GM12865 (cell line): ENCODE measurements around the gene GNA14.

Source experiments
- DNase-seq: peaks from one replicate; pipeline ENCODE4 v3.0.0; 2010; ENCODE audit warnings: low read depth
- H3K4me3 ChIP-seq: 2 replicates; pipeline ENCODE4 v1.5.1; 2011; ENCODE audit warnings: mild to moderate bottlenecking, low read depth, low read length, control low read depth
- TF ChIP-seq, protein P1 (sequence below): IDR thresholded peaks from 2 replicates; pipeline ENCODE4 v1.5.1; 2011; ENCODE audit warnings: low read length, control low read depth, low read depth, inconsistent platforms; ENCODE audit not compliant: insufficient read depth; ENCODE audit errors: missing control alignments

GNA14 gene

DNA sequence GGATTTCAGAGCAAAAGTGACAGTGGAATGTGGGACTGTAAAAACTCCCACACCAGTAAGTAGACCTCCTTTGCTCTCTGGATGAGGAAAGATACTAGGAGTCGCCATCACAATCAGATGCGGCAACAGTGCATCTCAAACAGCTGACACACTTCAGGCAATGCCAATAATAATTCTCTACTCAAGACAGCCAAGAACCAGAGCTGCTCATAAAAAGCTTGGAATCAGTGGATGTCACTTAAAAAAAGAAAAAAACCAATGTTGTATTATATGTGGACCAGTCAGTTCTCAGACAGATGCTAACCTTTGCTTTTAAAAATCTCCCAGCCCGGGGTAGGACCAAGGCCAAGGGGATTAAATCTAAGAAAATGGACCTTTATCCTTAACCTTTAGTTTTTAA is 185.0 kb downstream of the GNA14 start:
- TF ChIP-seq, protein P1, sequence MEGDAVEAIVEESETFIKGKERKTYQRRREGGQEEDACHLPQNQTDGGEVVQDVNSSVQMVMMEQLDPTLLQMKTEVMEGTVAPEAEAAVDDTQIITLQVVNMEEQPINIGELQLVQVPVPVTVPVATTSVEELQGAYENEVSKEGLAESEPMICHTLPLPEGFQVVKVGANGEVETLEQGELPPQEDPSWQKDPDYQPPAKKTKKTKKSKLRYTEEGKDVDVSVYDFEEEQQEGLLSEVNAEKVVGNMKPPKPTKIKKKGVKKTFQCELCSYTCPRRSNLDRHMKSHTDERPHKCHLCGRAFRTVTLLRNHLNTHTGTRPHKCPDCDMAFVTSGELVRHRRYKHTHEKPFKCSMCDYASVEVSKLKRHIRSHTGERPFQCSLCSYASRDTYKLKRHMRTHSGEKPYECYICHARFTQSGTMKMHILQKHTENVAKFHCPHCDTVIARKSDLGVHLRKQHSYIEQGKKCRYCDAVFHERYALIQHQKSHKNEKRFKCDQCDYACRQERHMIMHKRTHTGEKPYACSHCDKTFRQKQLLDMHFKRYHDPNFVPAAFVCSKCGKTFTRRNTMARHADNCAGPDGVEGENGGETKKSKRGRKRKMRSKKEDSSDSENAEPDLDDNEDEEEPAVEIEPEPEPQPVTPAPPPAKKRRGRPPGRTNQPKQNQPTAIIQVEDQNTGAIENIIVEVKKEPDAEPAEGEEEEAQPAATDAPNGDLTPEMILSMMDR, result no peak
- no peak for DNase-seq
- H3K4me3 ChIP-seq, result no peak overlapping the region

DNA sequence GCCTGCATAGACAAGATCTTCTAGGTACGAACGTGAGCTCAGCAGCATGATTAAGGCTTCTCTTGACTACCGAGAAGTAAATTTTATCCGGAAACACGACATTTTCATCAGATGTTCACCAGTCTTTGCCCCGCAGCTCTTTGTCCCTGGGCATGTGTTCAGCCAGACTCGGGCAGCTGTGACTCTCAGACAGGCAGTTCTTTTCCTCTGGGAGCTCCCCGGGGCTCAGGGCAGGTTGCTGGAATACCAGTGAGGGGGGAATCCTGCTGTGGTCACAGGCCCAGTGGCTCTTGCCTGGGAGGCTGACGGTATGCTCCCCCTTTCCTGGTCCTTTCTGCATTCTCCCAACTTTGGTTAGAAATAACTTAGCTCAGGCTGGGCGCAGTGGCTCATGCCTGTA is 186.1 kb downstream of the GNA14 start:
- TF ChIP-seq, protein P1, result no peak
- no peak overlapping the region for H3K4me3 ChIP-seq
- no peak for DNase-seq

DNA sequence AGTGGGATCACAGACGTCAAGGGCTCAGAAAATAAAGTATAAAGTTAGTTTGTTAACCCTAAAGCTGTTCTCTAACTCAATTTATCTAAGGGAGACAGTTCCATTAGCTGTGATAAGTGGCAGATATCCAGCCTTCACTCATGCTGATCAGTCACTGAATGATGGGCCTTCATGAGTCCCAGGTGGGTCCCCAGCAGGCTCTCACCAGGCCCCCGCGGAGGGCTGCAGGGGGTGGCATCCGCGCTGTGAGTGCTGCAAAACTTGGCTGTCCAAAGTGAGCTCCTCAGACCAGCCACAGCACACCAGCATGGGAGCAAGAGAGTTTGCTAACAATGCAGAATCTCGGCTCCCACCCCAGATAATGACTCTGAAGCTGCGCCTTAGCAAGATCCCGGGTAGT is 187.2 kb downstream of the GNA14 start:
- TF ChIP-seq, protein P1, result no peak
- no peak overlapping the region for H3K4me3 ChIP-seq
- no peak for DNase-seq

DNA sequence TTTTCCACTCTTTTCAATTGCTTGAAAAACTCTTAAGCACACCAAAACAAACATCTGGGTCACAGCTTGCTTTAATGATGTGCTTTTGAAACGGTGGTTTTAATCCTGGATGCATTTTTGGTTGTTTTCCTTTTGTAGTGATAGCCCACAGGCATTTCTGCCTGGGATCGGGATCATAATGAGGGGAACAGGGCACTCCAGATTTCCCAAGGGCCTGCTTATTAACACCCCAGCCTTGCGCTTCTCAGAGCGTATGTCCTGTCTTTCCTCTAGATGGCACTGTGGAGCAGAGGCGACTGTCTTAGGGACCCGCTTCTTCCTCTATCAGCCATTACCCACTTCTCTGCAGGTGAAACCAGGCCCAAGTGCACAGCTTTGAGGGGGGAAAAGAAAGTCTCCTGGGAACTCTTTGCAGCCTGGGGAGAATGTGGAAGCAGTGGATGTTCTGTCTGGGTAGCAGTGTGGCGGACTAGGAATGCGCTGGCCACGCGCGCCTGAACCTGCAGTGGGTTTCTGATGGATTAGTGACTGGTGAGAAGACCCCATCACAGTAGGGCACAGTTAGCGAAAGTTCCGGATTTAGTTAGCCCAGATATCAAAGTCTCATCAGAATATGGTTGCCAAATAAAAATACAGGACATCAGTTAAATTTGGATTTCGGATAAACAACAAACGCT is 190.1 kb downstream of the GNA14 start:
- TF ChIP-seq, protein P1, result peak; percentile 89
- DNase-seq, result peak; percentile 79
- no peak overlapping the region for H3K4me3 ChIP-seq

DNA sequence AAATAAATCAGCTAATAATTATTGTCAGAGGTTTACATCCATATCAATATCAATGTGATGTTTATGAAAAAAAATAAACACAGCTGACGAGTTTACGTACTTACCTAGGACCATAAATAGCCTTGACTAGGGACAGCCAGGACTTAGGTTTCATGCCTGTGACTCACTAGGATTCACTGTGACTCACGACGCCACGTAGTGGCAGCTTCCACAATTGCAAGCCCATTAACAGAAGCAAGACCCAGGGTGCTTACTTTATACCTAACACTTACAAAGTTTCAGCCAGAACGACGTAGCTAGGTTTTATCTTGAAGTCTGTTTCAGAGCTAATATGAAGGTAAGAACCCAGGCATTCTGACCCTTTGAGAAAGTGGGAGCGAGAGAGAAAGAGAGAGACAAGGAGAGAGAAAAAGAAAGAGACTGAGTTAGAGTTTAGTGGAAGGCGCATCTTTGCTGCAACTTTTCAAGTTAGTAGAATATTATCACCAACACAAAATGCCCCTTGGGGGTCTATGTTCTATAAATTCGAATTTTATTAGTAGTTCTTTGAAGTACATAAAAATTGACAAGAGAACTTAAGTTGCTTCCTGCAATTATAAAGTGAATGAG is 191.2 kb downstream of the GNA14 start:
- TF ChIP-seq, protein P1, result peak; percentile 86
- DNase-seq, result peak; percentile 88
- H3K4me3 ChIP-seq, result no peak overlapping the region

DNA sequence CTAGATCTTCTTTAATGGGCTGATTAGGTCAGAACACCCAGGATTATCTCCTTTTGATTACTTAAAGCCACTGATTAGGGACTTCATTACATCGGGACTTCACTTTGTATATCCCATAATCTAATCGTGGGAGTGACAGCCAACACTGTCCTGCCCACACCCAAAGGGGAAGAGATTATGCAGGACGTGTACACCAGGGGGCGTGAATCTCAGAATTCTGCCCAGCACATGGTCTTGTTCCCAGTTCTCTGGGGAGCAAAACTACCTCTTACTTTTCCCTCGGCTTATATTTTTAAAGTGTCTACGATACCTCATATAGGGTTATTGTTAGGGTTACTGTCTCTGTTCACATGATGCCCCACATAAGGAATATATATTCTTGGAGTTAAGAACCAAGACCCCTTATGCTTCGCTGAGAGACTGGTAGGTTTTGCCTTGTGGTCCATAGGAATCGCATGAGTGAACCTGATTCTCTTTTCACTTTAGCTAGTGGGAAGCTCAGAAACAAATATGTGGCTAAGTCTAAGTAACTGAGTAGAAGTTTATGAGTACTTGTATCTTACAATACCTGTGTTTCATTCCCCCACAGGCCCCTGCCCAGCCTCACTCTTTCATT is 192.7 kb downstream of the GNA14 start:
- DNase-seq, result peak; percentile 58
- H3K4me3 ChIP-seq, result no peak overlapping the region
- TF ChIP-seq, protein P1, result peak; percentile 70
